22Rv1 (cell line): ENCODE results near the gene SBK2.

Source experiments
- ZFX ChIP-seq: fragments of 450-650 bp; IDR thresholded peaks from 2 replicates; pipeline ENCODE4 v1.6.1; 2017; ENCODE audit warnings: antibody characterized with exemption, borderline replicate concordance
- TF ChIP-seq, protein P1 (sequence below): fragments of 450-650 bp; IDR thresholded peaks from 2 replicates; pipeline ENCODE4 v1.5.1; 2017; ENCODE audit warnings: mild to moderate bottlenecking

DNA sequence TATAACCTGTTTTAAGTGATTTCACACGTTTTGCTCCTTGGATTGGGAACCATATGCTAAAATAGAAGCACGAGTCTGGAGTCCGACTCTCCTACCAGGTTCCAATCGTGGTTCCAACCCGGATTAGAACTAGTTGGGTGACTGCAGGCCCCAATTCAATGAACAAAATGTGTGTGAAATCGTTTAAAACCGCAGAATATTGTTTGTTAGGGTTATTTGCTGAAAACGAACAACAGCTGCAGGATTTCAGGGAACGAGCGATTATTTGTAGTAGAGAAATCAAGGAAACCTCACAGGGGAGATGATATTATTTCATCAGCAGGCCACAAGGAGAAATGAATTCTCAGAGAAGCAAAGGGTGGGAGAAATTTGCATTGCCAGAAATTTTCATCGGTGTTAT, 32.0 kb downstream of the SBK2 start:
- TF ChIP-seq, protein P1, sequence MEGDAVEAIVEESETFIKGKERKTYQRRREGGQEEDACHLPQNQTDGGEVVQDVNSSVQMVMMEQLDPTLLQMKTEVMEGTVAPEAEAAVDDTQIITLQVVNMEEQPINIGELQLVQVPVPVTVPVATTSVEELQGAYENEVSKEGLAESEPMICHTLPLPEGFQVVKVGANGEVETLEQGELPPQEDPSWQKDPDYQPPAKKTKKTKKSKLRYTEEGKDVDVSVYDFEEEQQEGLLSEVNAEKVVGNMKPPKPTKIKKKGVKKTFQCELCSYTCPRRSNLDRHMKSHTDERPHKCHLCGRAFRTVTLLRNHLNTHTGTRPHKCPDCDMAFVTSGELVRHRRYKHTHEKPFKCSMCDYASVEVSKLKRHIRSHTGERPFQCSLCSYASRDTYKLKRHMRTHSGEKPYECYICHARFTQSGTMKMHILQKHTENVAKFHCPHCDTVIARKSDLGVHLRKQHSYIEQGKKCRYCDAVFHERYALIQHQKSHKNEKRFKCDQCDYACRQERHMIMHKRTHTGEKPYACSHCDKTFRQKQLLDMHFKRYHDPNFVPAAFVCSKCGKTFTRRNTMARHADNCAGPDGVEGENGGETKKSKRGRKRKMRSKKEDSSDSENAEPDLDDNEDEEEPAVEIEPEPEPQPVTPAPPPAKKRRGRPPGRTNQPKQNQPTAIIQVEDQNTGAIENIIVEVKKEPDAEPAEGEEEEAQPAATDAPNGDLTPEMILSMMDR = no peak
- no peak for TF ChIP-seq ZFX
